IMR-90 (cell line): ENCODE data around the gene PRSS16. TPM values are rescaled to one million over a fixed set of nuclear protein-coding genes. Genes with fewer than 3 reads are reported as not detected.

Source experiments
- ATAC-seq: fragments of 200-7000 bp; cut with Tn5 transposase; 2 replicates; pipeline ENCODE4 v1.9.1; 2020; ENCODE audit warnings: low read depth, mild to moderate bottlenecking, moderate library complexity
- BruUV-seq: library from RNA; stranded (reverse); fragments of 400-500 nt; replicated peaks from 2 replicates; lab custom pipeline; 2021; lab: Mats Ljungman, UMichigan
- CTCF ChIA-PET: fragments of 300-600 bp; formaldehyde crosslinking; extraction: SDS; loops from one replicate; lab custom pipeline; 2021; ENCODE audit warnings: antibody characterized with exemption; lab: Yijun Ruan, JAX
- POLR2A ChIA-PET: fragments of 300-600 bp; sonication (Branson Sonifier 250); formaldehyde crosslinking; loops from one replicate; lab custom pipeline; 2022; ENCODE audit warnings: antibody characterized with exemption; ENCODE audit not compliant: unreplicated experiment; lab: Charles Lee
- DNase-seq: peaks from one replicate; pipeline ENCODE4 v3.0.0; 2013
- H2AFZ ChIP-seq: replicated peaks from 2 replicates; pipeline ENCODE3; 2013; ENCODE audit warnings: low read length, mild to moderate bottlenecking; ENCODE audit not compliant: poor library complexity
- H2AK5ac ChIP-seq: 2 replicates; pipeline ENCODE4 v1.6.1; 2013; ENCODE audit warnings: low read depth, low read length, inconsistent platforms
- H2AK9ac ChIP-seq: replicated peaks from 2 replicates; pipeline ENCODE3; 2013; ENCODE audit warnings: mild to moderate bottlenecking, low read depth, low read length, moderate library complexity; ENCODE audit not compliant: poor library complexity
- H2BK120ac ChIP-seq: 2 replicates; pipeline ENCODE4 v1.6.1; 2013; ENCODE audit warnings: low read depth, low read length, inconsistent platforms
- H2BK15ac ChIP-seq: 3 replicates; pipeline ENCODE4 v1.6.1; 2013; ENCODE audit warnings: low read depth, low read length, inconsistent platforms
- H2BK20ac ChIP-seq: 2 replicates; pipeline ENCODE4 v1.6.1; 2013; ENCODE audit warnings: low read depth, mild to moderate bottlenecking, inconsistent platforms, low read length, moderate library complexity
- H2BK5ac ChIP-seq: 2 replicates; pipeline ENCODE4 v1.6.1; 2013; ENCODE audit warnings: mild to moderate bottlenecking, low read depth, low read length, inconsistent platforms; ENCODE audit not compliant: poor library complexity, severe bottlenecking
- H3K14ac ChIP-seq: replicated peaks from 2 replicates; pipeline ENCODE4 v1.6.1; 2013; ENCODE audit warnings: low read depth, low read length, inconsistent platforms
- H3K18ac ChIP-seq: 2 replicates; pipeline ENCODE4 v1.6.1; 2013; ENCODE audit warnings: low read depth, low read length, control low read depth
- H3K23ac ChIP-seq: 2 replicates; pipeline ENCODE4 v1.6.1; 2013; ENCODE audit warnings: low read depth, low read length, inconsistent platforms
- H3K27ac ChIP-seq: 2 replicates; pipeline ENCODE4 v1.5.1; 2013; ENCODE audit warnings: mild to moderate bottlenecking, control low read depth, low read length; ENCODE audit not compliant: insufficient read depth
- H3K27me3 ChIP-seq: 2 replicates; pipeline ENCODE4 v1.6.1; 2013; ENCODE audit warnings: low read length; ENCODE audit not compliant: control insufficient read depth, insufficient read depth
- H3K36me3 ChIP-seq: 2 replicates; pipeline ENCODE4 v1.6.1; 2013; ENCODE audit warnings: low read length, mixed read lengths; ENCODE audit not compliant: control insufficient read depth, insufficient read depth
- H3K4ac ChIP-seq: 2 replicates; pipeline ENCODE4 v1.6.1; 2013; ENCODE audit warnings: low read depth, low read length, inconsistent platforms
- H3K4me1 ChIP-seq: 2 replicates; pipeline ENCODE4 v1.6.1; 2013; ENCODE audit warnings: low read length, mixed read lengths; ENCODE audit not compliant: control insufficient read depth, insufficient read depth
- H3K4me2 ChIP-seq: 2 replicates; pipeline ENCODE4 v1.6.1; 2013; ENCODE audit warnings: low read depth, mild to moderate bottlenecking, control low read depth, low read length, moderate library complexity
- H3K4me3 ChIP-seq: 2 replicates; pipeline ENCODE4 v1.5.1; 2013; ENCODE audit warnings: low read depth, mild to moderate bottlenecking, control low read depth, low read length, moderate library complexity; ENCODE audit not compliant: insufficient read depth
- H3K56ac ChIP-seq: 2 replicates; pipeline ENCODE4 v1.6.1; 2013; ENCODE audit warnings: low read length, inconsistent platforms; ENCODE audit not compliant: insufficient read depth; ENCODE audit errors: extremely low read depth
- H3K79me1 ChIP-seq, 2 experiments: 2 replicates each; pipeline ENCODE4 v1.6.1; 2013; ENCODE audit warnings: low read length in 2 of 2, inconsistent platforms in 1 of 2, low read depth in 1 of 2
- H3K9ac ChIP-seq: 2 replicates; pipeline ENCODE4 v1.6.1; 2013; ENCODE audit warnings: low read depth, low read length, control low read depth
- H3K9me1 ChIP-seq: 2 replicates; pipeline ENCODE4 v1.6.1; 2013; ENCODE audit warnings: low read length, inconsistent platforms; ENCODE audit not compliant: insufficient read depth
- H3K9me3 ChIP-seq: 2 replicates; pipeline ENCODE4 v1.6.1; 2013; ENCODE audit warnings: low read length; ENCODE audit not compliant: control insufficient read depth, insufficient read depth
- H4K20me1 ChIP-seq: 2 replicates; pipeline ENCODE4 v1.6.1; 2013; ENCODE audit warnings: low read length, inconsistent platforms; ENCODE audit not compliant: insufficient read depth
- H4K5ac ChIP-seq: 2 replicates; pipeline ENCODE4 v1.6.1; 2013; ENCODE audit warnings: mild to moderate bottlenecking, low read depth, low read length, control low read depth
- H4K8ac ChIP-seq, 2 experiments: 2 replicates each; pipeline ENCODE4 v1.6.1; 2013; ENCODE audit warnings: low read depth in 2 of 2, low read length in 2 of 2, control low read depth in 1 of 2, inconsistent platforms in 1 of 2
- H4K91ac ChIP-seq: 2 replicates; pipeline ENCODE4 v1.6.1; 2013; ENCODE audit warnings: low read depth, low read length, inconsistent platforms; ENCODE audit not compliant: insufficient read depth
- CEBPB ChIP-seq: IDR thresholded peaks from 2 replicates; pipeline ENCODE4 v1.6.1; 2012; ENCODE audit warnings: low read depth, low read length, improper control_type of control experiment
- CHD1 ChIP-seq: IDR thresholded peaks from 2 replicates; pipeline ENCODE4 v1.6.1; 2012; ENCODE audit warnings: low read depth, low read length, improper control_type of control experiment
- CTCF ChIP-seq: conservative IDR thresholded peaks from 2 replicates; pipeline ENCODE4 v1.5.1; 2012; ENCODE audit warnings: mild to moderate bottlenecking, low read depth, low read length, improper control_type of control experiment
- ELK1 ChIP-seq: fragments of 150-350 bp; IDR thresholded peaks from 2 replicates; pipeline ENCODE4 v1.6.1; 2016; ENCODE audit warnings: low read depth, mild to moderate bottlenecking, low read length, moderate library complexity, borderline replicate concordance
- FOS ChIP-seq: fragments of 150-350 bp; IDR thresholded peaks from 2 replicates; pipeline ENCODE4 v1.6.1; 2016; ENCODE audit warnings: low read depth, low read length
- MAFK ChIP-seq: IDR thresholded peaks from 2 replicates; pipeline ENCODE4 v1.6.1; 2012; ENCODE audit warnings: low read depth, low read length, improper control_type of control experiment
- MAZ ChIP-seq: IDR thresholded peaks from 2 replicates; pipeline ENCODE4 v1.6.1; 2012; ENCODE audit warnings: low read depth, mild to moderate bottlenecking, low read length, improper control_type of control experiment, moderate library complexity, borderline replicate concordance
- NFE2L2 ChIP-seq: fragments of 150-350 bp; IDR thresholded peaks from 2 replicates; pipeline ENCODE4 v1.6.1; 2016; ENCODE audit warnings: low read depth, mild to moderate bottlenecking, low read length
- POLR2A ChIP-seq: IDR thresholded peaks from 2 replicates; pipeline ENCODE4 v1.6.1; 2012; ENCODE audit warnings: mild to moderate bottlenecking, low read depth, low read length
- RAD21 ChIP-seq: IDR thresholded peaks from 2 replicates; pipeline ENCODE4 v1.6.1; 2012; ENCODE audit warnings: low read length, improper control_type of control experiment
- RCOR1 ChIP-seq: IDR thresholded peaks from 2 replicates; pipeline ENCODE4 v1.6.1; 2012; ENCODE audit warnings: mild to moderate bottlenecking, low read length, improper control_type of control experiment; ENCODE audit not compliant: insufficient replicate concordance
- RFX5 ChIP-seq: IDR thresholded peaks from 2 replicates; pipeline ENCODE4 v1.8.0; 2012; ENCODE audit warnings: low read depth, mild to moderate bottlenecking, low read length, moderate library complexity
- USF2 ChIP-seq: fragments of 150-350 bp; IDR thresholded peaks from 2 replicates; pipeline ENCODE4 v1.6.1; 2017; ENCODE audit warnings: mild to moderate bottlenecking, antibody characterized with exemption, low read length, low read depth
- WGBS, 2 experiments: methylation state at CpG; one replicate each; pipeline versions ENCODE4 v1.1.5 to v1.1.7; 2013; ENCODE audit warnings: missing lambda C conversion rate in 2 of 2; ENCODE audit not compliant: insufficient read length in 1 of 2; ENCODE audit errors: extremely low coverage in 2 of 2; 5-methylcytosine and 5-hydroxymethylcytosine counted together
- dilution Hi-C: fragments of 300-500 bp; cut with HindIII; formaldehyde crosslinking; loops from one replicate; pipeline ENCODE4 v1.14.3; 2018; ENCODE audit warnings: low sequenced_read_pairs; ENCODE audit not compliant: unreplicated experiment
- in situ Hi-C: fragments of 300-500 bp; cut with MboI; formaldehyde crosslinking; loops from 3 replicates; pipeline ENCODE4 v1.14.3; 2019; ENCODE audit warnings: low sequenced_read_pairs, inconsistent platforms, mixed read lengths
- intact Hi-C: fragments of 100-400 bp; cut with micrococcal nuclease; formaldehyde crosslinking; loops from 2 replicates; pipeline ENCODE4 v1.10.0; 2022
- polyA plus RNA-seq, 3 experiments: library from polyadenylated mRNA; depleted of rRNA; stranded (reverse); fragments of >200 nt; gene quantifications; 2 replicates each; pipeline ENCODE4 v1.2.3, GENCODE V29; 2012; ENCODE audit warnings: low replicate concordance in 1 of 3
- total RNA-seq: library from RNA; depleted of rRNA; stranded (reverse); fragments of >200 nt; gene quantifications from 2 replicates; pipeline ENCODE4 v1.2.3, GENCODE V29; 2012

The PRSS16 gene
- total and polyA plus RNA-seq, 2 of the 4 experiments (the other 2 are of a cell fraction) = 0.39 TPM; not detected in 1

- intact Hi-C loops = loop anchor here (5.0 kb wide), 3 partner anchors 59 to 259 kb away; no protein-coding TSS in a partner anchor
- Histone ChIP-seq H3K56ac (no peak overlapping the region), H2AFZ (peak overlapping the region; percentile 90), H4K20me1 (no peaks in the 10 kb centered on the region), H2BK120ac (no peak overlapping the region), H3K18ac (no peak overlapping the region), H3K14ac (no peak overlapping the region), H3K23ac (no peak overlapping the region), H4K91ac (no peak overlapping the region), H3K4me3 (peak overlapping the region; percentile 60), H2BK5ac (no peak overlapping the region), H2AK9ac (no peak overlapping the region), H3K4me1 (no peaks in the 10 kb centered on the region), H4K8ac (no peak overlapping the region), H3K4ac (no peak overlapping the region), H3K79me1 (no peaks in the 10 kb centered on the region), H3K27ac (no peak overlapping the region), H3K4me2 (peak overlapping the region; percentile 99), H3K9ac (no peak overlapping the region), H2AK5ac (no peak overlapping the region), H3K9me3 (no peaks in the 10 kb centered on the region), H3K36me3 (no peaks in the 10 kb centered on the region), H2BK20ac (no peak overlapping the region), H3K9me1 (no peaks in the 10 kb centered on the region), H2BK15ac (no peak overlapping the region), H3K27me3 (peaks cover 5% of the 10 kb centered on the region; the same call in 1 of the 2 replicates), H4K5ac (no peak overlapping the region)
- ChIA-PET POLR2A (interaction anchor here (0.6 kb wide), 1 partner anchor 23 kb away, joined by 17 read pairs; no protein-coding TSS in a partner anchor), CTCF (no interaction called here)
- ATAC-seq = peak; percentile 25
- in situ Hi-C loops = no loop called here
- BruUV-seq = no TSS peak
- dilution Hi-C loops = no loop called here
- no peak for DNase-seq
- WGBS, 2 experiments = 19% methylated on average over 12 of the region's 41 CpGs; no CpG with 5 or more reads in 1 of the 2 experiments
- no peak for TF ChIP-seq FOS
- TF ChIP-seq CHD1 = no peak
- TF ChIP-seq MAZ = no peak
- TF ChIP-seq RFX5 = no peak
- TF ChIP-seq CEBPB = no peak
- no peak for TF ChIP-seq CTCF
- no peak for TF ChIP-seq NFE2L2
- no peak for TF ChIP-seq MAFK
- TF ChIP-seq RCOR1 = no peak
- TF ChIP-seq USF2 = no peak
- TF ChIP-seq ELK1 = no peak
- TF ChIP-seq RAD21 = no peak
- TF ChIP-seq POLR2A = no peak
These were observed 9.2 kb upstream of the PRSS16 start for GRCh38 chr6:27238010-27238983.
